Measurements from ENCODE around the gene SERBP1.

The SERBP1 gene

GRCh38 chr1:67415041-67415440, 15.2 kb downstream of the SERBP1 start:
- no peak for TF ChIP-seq FOXP2 (optimal IDR thresholded peaks at IDR 0.05; ENCODE audit: borderline replicate concordance, extremely low read depth, extremely low read length, insufficient read depth)
- no peak for TF ChIP-seq SIN3A (IDR thresholded peaks at IDR 0.05; ENCODE audit: borderline replicate concordance, insufficient read depth, low read length)
- no peak for TF ChIP-seq TAF1 (IDR thresholded peaks at IDR 0.05; ENCODE audit: borderline replicate concordance, insufficient read depth, low read length)
- TF ChIP-seq, protein P1, sequence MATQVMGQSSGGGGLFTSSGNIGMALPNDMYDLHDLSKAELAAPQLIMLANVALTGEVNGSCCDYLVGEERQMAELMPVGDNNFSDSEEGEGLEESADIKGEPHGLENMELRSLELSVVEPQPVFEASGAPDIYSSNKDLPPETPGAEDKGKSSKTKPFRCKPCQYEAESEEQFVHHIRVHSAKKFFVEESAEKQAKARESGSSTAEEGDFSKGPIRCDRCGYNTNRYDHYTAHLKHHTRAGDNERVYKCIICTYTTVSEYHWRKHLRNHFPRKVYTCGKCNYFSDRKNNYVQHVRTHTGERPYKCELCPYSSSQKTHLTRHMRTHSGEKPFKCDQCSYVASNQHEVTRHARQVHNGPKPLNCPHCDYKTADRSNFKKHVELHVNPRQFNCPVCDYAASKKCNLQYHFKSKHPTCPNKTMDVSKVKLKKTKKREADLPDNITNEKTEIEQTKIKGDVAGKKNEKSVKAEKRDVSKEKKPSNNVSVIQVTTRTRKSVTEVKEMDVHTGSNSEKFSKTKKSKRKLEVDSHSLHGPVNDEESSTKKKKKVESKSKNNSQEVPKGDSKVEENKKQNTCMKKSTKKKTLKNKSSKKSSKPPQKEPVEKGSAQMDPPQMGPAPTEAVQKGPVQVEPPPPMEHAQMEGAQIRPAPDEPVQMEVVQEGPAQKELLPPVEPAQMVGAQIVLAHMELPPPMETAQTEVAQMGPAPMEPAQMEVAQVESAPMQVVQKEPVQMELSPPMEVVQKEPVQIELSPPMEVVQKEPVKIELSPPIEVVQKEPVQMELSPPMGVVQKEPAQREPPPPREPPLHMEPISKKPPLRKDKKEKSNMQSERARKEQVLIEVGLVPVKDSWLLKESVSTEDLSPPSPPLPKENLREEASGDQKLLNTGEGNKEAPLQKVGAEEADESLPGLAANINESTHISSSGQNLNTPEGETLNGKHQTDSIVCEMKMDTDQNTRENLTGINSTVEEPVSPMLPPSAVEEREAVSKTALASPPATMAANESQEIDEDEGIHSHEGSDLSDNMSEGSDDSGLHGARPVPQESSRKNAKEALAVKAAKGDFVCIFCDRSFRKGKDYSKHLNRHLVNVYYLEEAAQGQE (IDR thresholded peaks at IDR 0.05; ENCODE audit: insufficient read depth in 1 of 2, low read depth in 2 of 2, low read length in 2 of 2), result no peak
- no peak for TF ChIP-seq POLR2AphosphoS5 (IDR thresholded peaks at IDR 0.05; ENCODE audit: low read depth, low read length)

- TF ChIP-seq FOXP2 (optimal IDR thresholded peaks at IDR 0.05; ENCODE audit: borderline replicate concordance, extremely low read depth, extremely low read length, insufficient read depth) (no peak), POLR2AphosphoS5 (IDR thresholded peaks at IDR 0.05; ENCODE audit: low read depth, low read length) (no peak), SIN3A (IDR thresholded peaks at IDR 0.05; ENCODE audit: borderline replicate concordance, insufficient read depth, low read length) (no peak), TAF1 (IDR thresholded peaks at IDR 0.05; ENCODE audit: borderline replicate concordance, insufficient read depth, low read length) (no peak)
- TF ChIP-seq, protein P1 (IDR thresholded peaks at IDR 0.05; ENCODE audit: insufficient read depth in 1 of 2, low read depth in 2 of 2, low read length in 2 of 2), result no peak
Measured at GRCh38 chr1:67414574-67414973, 15.6 kb downstream of the SERBP1 start.

DNA sequence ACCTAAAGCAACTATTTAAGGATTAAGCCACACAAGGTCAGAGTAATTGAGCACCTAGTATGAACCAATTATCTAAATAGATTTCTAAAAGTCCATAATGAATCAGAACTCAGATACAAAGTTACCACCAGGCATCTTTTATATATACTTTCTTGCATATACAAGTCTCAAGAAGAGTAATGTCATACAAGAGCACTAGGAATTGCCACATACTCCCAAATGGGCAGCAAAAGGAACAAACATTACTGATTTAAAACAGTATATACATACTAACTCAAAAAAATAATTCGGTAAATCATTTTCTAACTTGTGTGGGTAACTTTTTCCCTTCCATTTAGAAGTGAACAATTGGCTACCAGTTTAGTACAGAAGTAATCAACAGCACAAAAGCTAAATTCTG, 22.1 kb downstream of the SERBP1 start:
- TF ChIP-seq POLR2AphosphoS5 (IDR thresholded peaks at IDR 0.05; ENCODE audit: low read depth, low read length) (no peak), FOXP2 (optimal IDR thresholded peaks at IDR 0.05; ENCODE audit: borderline replicate concordance, extremely low read depth, extremely low read length, insufficient read depth) (no peak)

- TF ChIP-seq SIN3A (IDR thresholded peaks at IDR 0.05; ENCODE audit: borderline replicate concordance, insufficient read depth, low read length) (no peak), FOXP2 (optimal IDR thresholded peaks at IDR 0.05; ENCODE audit: borderline replicate concordance, extremely low read depth, extremely low read length, insufficient read depth) (no peak), POLR2AphosphoS5 (IDR thresholded peaks at IDR 0.05; ENCODE audit: low read depth, low read length) (no peak), TAF1 (IDR thresholded peaks at IDR 0.05; ENCODE audit: borderline replicate concordance, insufficient read depth, low read length) (no peak)
- TF ChIP-seq, protein P1 (IDR thresholded peaks at IDR 0.05; ENCODE audit: insufficient read depth in 1 of 2, low read depth in 2 of 2, low read length in 2 of 2), result no peak
Measured at GRCh38 chr1:67407498-67407897, 22.7 kb downstream of the SERBP1 start.

GRCh38 chr1:67405473-67406245, 24.5 kb downstream of the SERBP1 start:
- TF ChIP-seq FOXP2 (optimal IDR thresholded peaks at IDR 0.05; ENCODE audit: borderline replicate concordance, extremely low read depth, extremely low read length, insufficient read depth) (no peak), SIN3A (IDR thresholded peaks at IDR 0.05; ENCODE audit: borderline replicate concordance, insufficient read depth, low read length) (no peak), TAF1 (IDR thresholded peaks at IDR 0.05; ENCODE audit: borderline replicate concordance, insufficient read depth, low read length) (no peak), POLR2AphosphoS5 (IDR thresholded peaks at IDR 0.05; ENCODE audit: low read depth, low read length) (no peak)
- TF ChIP-seq, protein P1 (IDR thresholded peaks at IDR 0.05; ENCODE audit: insufficient read depth in 1 of 2, low read depth in 2 of 2, low read length in 2 of 2), result no peak
